Measurements from ENCODE around the gene PCCA. TPM values are rescaled to one million over a fixed set of nuclear protein-coding genes. Genes with fewer than 3 reads are reported as not detected.

The PCCA gene
- total and polyA plus RNA-seq, 12 donors = 27.6 to 176 (median 97.7) TPM

GRCh38 chr13:100102042-100102441, 13.1 kb downstream of the PCCA start:
- TF ChIP-seq CTCF (IDR thresholded peaks at IDR 0.05) (no peak), POLR2A (IDR thresholded peaks at IDR 0.05) (no peak)
- Histone ChIP-seq H3K27ac (no peak overlapping the region), H3K27me3 (no peaks in the 10 kb centered on the region), H3K4me1 (replicated peaks in 1 of 2) (peaks cover 25 to 33% of the 10 kb centered on the region in 2 donors), H3K36me3 (replicated peaks in 1 of 2) (no peaks in the 10 kb centered on the region), H3K9me3 (replicated peaks in 1 of 3) (no peaks in the 10 kb centered on the region), H3K4me3 (no peak overlapping the region)
- 83 to 92% (median 90%) methylated on average over 2 of the region's 2 CpGs for whole genome bisulfite sequencing, 4 donors
- DNase-seq = no peak
- intact Hi-C loops (cut with DNase I) = no loop called here

GRCh38 chr13:100106005-100106404, 17.1 kb downstream of the PCCA start:
- intact Hi-C loops (cut with DNase I) = no loop called here
- TF ChIP-seq CTCF (IDR thresholded peaks at IDR 0.05) (no peak), POLR2A (IDR thresholded peaks at IDR 0.05) (no peak)
- Histone ChIP-seq H3K27ac (no peak overlapping the region), H3K27me3 (no peaks in the 10 kb centered on the region), H3K36me3 (replicated peaks in 1 of 2) (no peaks in the 10 kb centered on the region), H3K4me3 (no peak overlapping the region), H3K4me1 (replicated peaks in 1 of 2) (peaks cover 8 to 10% of the 10 kb centered on the region in 2 donors), H3K9me3 (replicated peaks in 1 of 3) (no peaks in the 10 kb centered on the region)
- no peak for DNase-seq
- WGBS, 4 donors = 82 to 95% (median 89%) methylated on average over 2 of the region's 2 CpGs

GRCh38 chr13:100106705-100107104, 17.8 kb downstream of the PCCA start:
- no peaks in the 10 kb centered on the region for H3K36me3 ChIP-seq (replicated peaks in 1 of 2)
- no peak for DNase-seq
- peaks cover under 1 to 4% of the 10 kb centered on the region in 2 donors for H3K4me1 ChIP-seq (replicated peaks in 1 of 2)
- H3K27ac ChIP-seq = no peak overlapping the region
- TF ChIP-seq POLR2A (IDR thresholded peaks at IDR 0.05) (no peak), CTCF (IDR thresholded peaks at IDR 0.05) (no peak)
- H3K27me3 ChIP-seq = no peaks in the 10 kb centered on the region
- no peaks in the 10 kb centered on the region for H3K9me3 ChIP-seq (replicated peaks in 1 of 3)
- intact Hi-C loops (cut with DNase I) = no loop called here
- WGBS, 4 donors = 83 to 89% (median 84%) methylated on average over 4 of the region's 4 CpGs
- H3K4me3 ChIP-seq = no peak overlapping the region

GRCh38 chr13:100108913-100109507, 20.1 kb downstream of the PCCA start:
- no peaks in the 10 kb centered on the region for H3K4me1 ChIP-seq (replicated peaks in 1 of 2)
- DNase-seq = no peak
- H3K4me3 ChIP-seq = no peak overlapping the region
- no peaks in the 10 kb centered on the region for H3K36me3 ChIP-seq (replicated peaks in 1 of 2)
- TF ChIP-seq POLR2A (IDR thresholded peaks at IDR 0.05) (no peak), CTCF (IDR thresholded peaks at IDR 0.05) (no peak)
- H3K9me3 ChIP-seq (replicated peaks in 1 of 3) = no peaks in the 10 kb centered on the region
- WGBS, 4 donors = 75 to 93% (median 83%) methylated on average over 3 of the region's 3 CpGs
- H3K27ac ChIP-seq = no peak overlapping the region
- H3K27me3 ChIP-seq = no peaks in the 10 kb centered on the region
- intact Hi-C loops (cut with DNase I) = no loop called here

All from adrenal gland (tissue), 12 donors.